Loucy (cell line): Measurements from ENCODE around the gene TNPO3.

ENCODE experiments used
- CTCF ChIP-seq: fragments of 200-600 bp; sonication (generic); conservative IDR thresholded peaks from 2 replicates; pipeline ENCODE4 v1.5.1; 2014; ENCODE audit warnings: mild to moderate bottlenecking, antibody characterized with exemption, low read length
- EZH2phosphoT487 ChIP-seq: fragments of 200-600 bp; IDR thresholded peaks from 2 replicates; pipeline ENCODE4 v1.6.1; 2018; ENCODE audit warnings: antibody characterized with exemption, mild to moderate bottlenecking, moderate library complexity, borderline replicate concordance

DNA sequence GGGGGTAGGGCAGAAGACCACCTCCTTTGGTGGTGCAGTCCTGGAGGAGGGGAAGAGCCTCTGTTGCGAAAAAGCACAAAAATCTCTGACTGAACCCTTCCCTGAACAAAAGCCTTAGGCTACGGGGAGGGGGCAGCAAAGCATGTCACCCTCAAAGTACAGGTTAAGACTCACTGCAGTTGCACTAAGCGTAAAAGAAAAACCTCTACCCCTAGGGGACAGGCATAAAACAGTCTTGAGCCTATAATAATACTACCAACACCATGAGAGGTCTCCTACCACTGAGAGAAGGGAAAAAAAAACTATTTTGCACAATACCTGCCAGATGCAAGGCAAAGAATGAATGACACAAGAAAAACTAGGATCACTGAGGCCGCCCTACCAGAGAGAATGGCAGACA is 17.3 kb downstream of the TNPO3 start:
- TF ChIP-seq CTCF (no peak), EZH2phosphoT487 (no peak)
